ENCODE data around the gene CCDC9B.

Gene CCDC9B

GRCh38 chr15:40306371-40306770 is 34.4 kb downstream of the CCDC9B start:
- DNase-seq = no peak

- no peak for DNase-seq
Observed at GRCh38 chr15:40305281-40305680, 35.5 kb downstream of the CCDC9B start.

- DNase-seq = no peak
Observed at GRCh38 chr15:40303576-40303975, 37.2 kb downstream of the CCDC9B start.

- no peak for DNase-seq
Observed at GRCh38 chr15:40302981-40303380, 37.8 kb downstream of the CCDC9B start.

- DNase-seq = no peak
Observed at GRCh38 chr15:40302288-40302886, 38.4 kb downstream of the CCDC9B start.

GRCh38 chr15:40301467-40302179 is 39.1 kb downstream of the CCDC9B start:
- DNase-seq = no peak

- DNase-seq = no peak
Observed at GRCh38 chr15:40300771-40301170, 40.0 kb downstream of the CCDC9B start.

GRCh38 chr15:40300367-40300766 is 40.4 kb downstream of the CCDC9B start:
- DNase-seq = no peak

GRCh38 chr15:40298216-40298935 is 42.4 kb downstream of the CCDC9B start:
- no peak for DNase-seq

- DNase-seq = no peak
Observed at GRCh38 chr15:40297356-40297755, 43.4 kb downstream of the CCDC9B start.

- no peak for DNase-seq
Observed at GRCh38 chr15:40296561-40297230, 44.0 kb downstream of the CCDC9B start.

- no peak for DNase-seq
Observed at GRCh38 chr15:40295877-40296560, 44.7 kb downstream of the CCDC9B start.

- no peak for DNase-seq
Observed at GRCh38 chr15:40295297-40295696, 45.4 kb downstream of the CCDC9B start.

GRCh38 chr15:40293905-40294895 is 46.5 kb downstream of the CCDC9B start:
- no peak for DNase-seq

GRCh38 chr15:40293006-40293405 is 47.7 kb downstream of the CCDC9B start:
- no peak for DNase-seq

- DNase-seq = no peak
Observed at GRCh38 chr15:40292246-40292645, 48.5 kb downstream of the CCDC9B start.

- DNase-seq = peak; percentile 44
Observed at GRCh38 chr15:40290918-40291574, 49.7 kb downstream of the CCDC9B start.

- DNase-seq = no peak
Observed at GRCh38 chr15:40290545-40290917, 50.2 kb downstream of the CCDC9B start.

- DNase-seq = no peak
Observed at GRCh38 chr15:40289140-40289775, 51.5 kb downstream of the CCDC9B start.

- no peak for DNase-seq
Observed at GRCh38 chr15:40287968-40288367, 52.8 kb downstream of the CCDC9B start.

- no peak for DNase-seq
Observed at GRCh38 chr15:40287505-40287904, 53.2 kb downstream of the CCDC9B start.

Measured in fibroblast of skin of right quadriceps (primary cell).